Measurements from ENCODE around the gene ERG28. TPM values are rescaled to one million over a fixed set of nuclear protein-coding genes. Genes with fewer than 3 reads are reported as not detected.

Gene ERG28
- total and polyA plus RNA-seq, 2 of the 13 experiments (the other 11 are each of a cell fraction or from before 2014, with no cell fraction given): 27.3 to 32.3 TPM

DNA sequence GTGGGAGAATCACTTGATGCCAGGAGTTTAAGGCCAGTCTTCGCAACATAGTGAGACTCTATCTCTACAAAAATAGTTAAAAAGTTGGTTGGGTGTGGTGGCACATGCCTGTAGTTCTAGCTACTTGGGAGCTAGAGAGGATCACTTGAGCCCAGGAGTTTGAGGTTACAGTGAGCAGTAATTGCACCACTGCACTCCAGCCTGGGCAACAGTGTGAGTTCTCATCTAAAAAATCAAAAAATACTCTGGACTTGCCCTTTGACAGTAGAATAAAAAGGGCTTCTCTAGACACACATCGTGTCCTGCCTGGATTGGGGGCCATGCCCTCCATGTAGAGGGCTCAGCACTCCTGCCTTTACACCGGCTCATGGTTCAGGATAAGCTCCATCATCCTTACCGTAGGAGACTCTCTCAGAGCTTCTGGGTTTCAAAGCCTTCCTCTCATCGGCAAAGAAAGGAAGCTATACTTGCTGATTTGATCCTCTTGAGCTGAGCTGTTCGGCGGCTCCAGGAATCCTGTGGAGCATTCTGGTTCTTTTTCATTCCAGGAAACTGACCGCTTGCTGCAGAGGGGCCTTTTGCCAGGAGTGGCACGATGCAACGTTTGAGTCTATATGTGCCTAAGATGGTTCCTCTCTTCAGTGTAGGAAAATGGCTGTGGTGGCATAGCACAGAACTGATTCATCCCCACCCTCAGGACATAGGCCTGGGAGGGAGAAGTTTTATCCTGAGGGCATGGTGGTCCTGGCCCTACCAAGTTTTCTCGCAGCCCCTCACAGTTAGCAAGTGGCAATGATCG, 52.6 kb downstream of the ERG28 start:
- 97% methylated on average over 12 of the region's 12 CpGs for whole genome bisulfite sequencing (ENCODE audit: low lambda C conversion rate)
- POLR2A ChIA-PET: no interaction called here
- no peak for FAIRE-seq
- no peak for ATAC-seq
- H3K4me2 ChIP-seq (ENCODE audit: low read depth, low read length): no peak overlapping the region
- H2AFZ ChIP-seq (ENCODE audit: low read length): no peak overlapping the region
- CTCF ChIA-PET (ENCODE audit: low intra/inter-chr PET ratio, low total read pairs): no interaction called here
- H3K9ac ChIP-seq (ENCODE audit: insufficient read depth, low read depth, low read length): no peak overlapping the region
- no peak for DNase-seq (ENCODE audit: low spot score)
- H3K4me1 ChIP-seq (ENCODE audit: insufficient read depth, low read length): peaks cover 66% of the 10 kb centered on the region
- no peaks in the 10 kb centered on the region for H3K9me3 ChIP-seq (ENCODE audit: low read length)
- H4K20me1 ChIP-seq (ENCODE audit: insufficient read depth, low read length): no peaks in the 10 kb centered on the region
- peaks cover 3% of the 10 kb centered on the region for H3K79me2 ChIP-seq (ENCODE audit: insufficient read depth, low read length)
- intact Hi-C loops (cut with micrococcal nuclease; ENCODE audit: unreplicated experiment): loop anchor here (1.0 kb wide), 1 partner anchor 14 kb away; no protein-coding TSS in a partner anchor
- H3K36me3 ChIP-seq (replicated peaks in 1 of 2; ENCODE audit: control insufficient read depth in 1 of 2, insufficient read depth in 2 of 2, low read length in 2 of 2): 0 out of 5 replicates have a peak, but pooled peaks cover 0 to 1% of the 10 kb centered on the region in 2 experiments
- H3K4me3 ChIP-seq (replicated peaks in 1 of 3; ENCODE audit: insufficient read depth in 1 of 3, low read depth in 2 of 3, low read length in 3 of 3): no peak overlapping the region
- BruUV-seq (replicated peaks): no TSS peak
- TF ChIP-seq CC2D1A (CRISPR knock-in tag; IDR thresholded peaks at IDR 0.05) (no peak), NRL (CRISPR knock-in tag; IDR thresholded peaks at IDR 0.05; ENCODE audit: borderline replicate concordance) (no peak), MXI1 (IDR thresholded peaks at IDR 0.05; ENCODE audit: borderline replicate concordance, low read depth, low read length) (no peak), DNMT3B (CRISPR knock-in tag; conservative IDR thresholded peaks at IDR 0.05) (no peak), THRA (CRISPR knock-in tag; IDR thresholded peaks at IDR 0.05; ENCODE audit: borderline replicate concordance) (no peak), CEBPG (CRISPR knock-in tag; IDR thresholded peaks at IDR 0.05) (no peak), ZNF3 (CRISPR knock-in tag; IDR thresholded peaks at IDR 0.05) (no peak), ONECUT2 (CRISPR knock-in tag; IDR thresholded peaks at IDR 0.05) (no peak), MAFK (conservative IDR thresholded peaks at IDR 0.05 in 1 of 2, IDR thresholded peaks at IDR 0.05 in 1 of 2; ENCODE audit: low read length in 2 of 2) (no peak), ATF1 (CRISPR knock-in tag; IDR thresholded peaks at IDR 0.05) (no peak), MTF1 (CRISPR knock-in tag; IDR thresholded peaks at IDR 0.05) (no peak), ZNF883 (CRISPR knock-in tag; IDR thresholded peaks at IDR 0.05; ENCODE audit: not compliant biosample characterization) (no peak), TAF1 (CRISPR knock-in tag; IDR thresholded peaks at IDR 0.05) (no peak), ZSCAN12 (CRISPR knock-in tag; IDR thresholded peaks at IDR 0.05) (no peak), GTF2F1 (IDR thresholded peaks at IDR 0.05; ENCODE audit: low read length) (no peak), ZNF207 (IDR thresholded peaks at IDR 0.05; ENCODE audit: borderline replicate concordance) (no peak), THAP11 (CRISPR knock-in tag; IDR thresholded peaks at IDR 0.05) (no peak)
- TF ChIP-seq, protein P1, sequence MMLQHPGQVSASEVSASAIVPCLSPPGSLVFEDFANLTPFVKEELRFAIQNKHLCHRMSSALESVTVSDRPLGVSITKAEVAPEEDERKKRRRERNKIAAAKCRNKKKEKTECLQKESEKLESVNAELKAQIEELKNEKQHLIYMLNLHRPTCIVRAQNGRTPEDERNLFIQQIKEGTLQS (CRISPR knock-in tag; IDR thresholded peaks at IDR 0.05): no peak
- TF ChIP-seq, protein P2, sequence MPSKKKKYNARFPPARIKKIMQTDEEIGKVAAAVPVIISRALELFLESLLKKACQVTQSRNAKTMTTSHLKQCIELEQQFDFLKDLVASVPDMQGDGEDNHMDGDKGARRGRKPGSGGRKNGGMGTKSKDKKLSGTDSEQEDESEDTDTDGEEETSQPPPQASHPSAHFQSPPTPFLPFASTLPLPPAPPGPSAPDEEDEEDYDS (CRISPR knock-in tag; IDR thresholded peaks at IDR 0.05): no peak
- in situ Hi-C loops (cut with HindIII; ENCODE audit: extremely low pct_ligation_motif_present, low pct_unique_long_range_greater_than_20kb): no loop called here
- no peaks in the 10 kb centered on the region for H3K27me3 ChIP-seq (ENCODE audit: control insufficient read depth in 1 of 2, insufficient read depth in 2 of 2, low read length in 2 of 2)
- H3K27ac ChIP-seq (ENCODE audit: extremely low read length, insufficient read depth, low read length): no peak overlapping the region

All from HepG2 (cell line).